Neural progenitor cell (in vitro differentiated cells): ENCODE data around the gene NFATC2.

ENCODE experiments used
- CTCF ChIP-seq: fragments of 200-600 bp; sonication (generic); IDR thresholded peaks from 2 replicates; pipeline ENCODE4 v1.5.1; 2017; ENCODE audit warnings: antibody characterized with exemption, mild to moderate bottlenecking
- EZH2 ChIP-seq: fragments of 200-600 bp; sonication (generic); IDR thresholded peaks from 2 replicates; pipeline ENCODE4 v1.6.1; 2017; ENCODE audit warnings: antibody characterized with exemption, mild to moderate bottlenecking, moderate library complexity

GRCh38 chr20:51345601-51346101 lies 196.9 kb downstream of the NFATC2 start:
- TF ChIP-seq CTCF (no peak), EZH2 (no peak)
